Measurements from ENCODE around the gene ADAM23. TPM values are rescaled to one million over a fixed set of nuclear protein-coding genes. Genes with fewer than 3 reads are reported as not detected.

The ADAM23 gene
- total RNA-seq, 1 donor from 2014 or later, result 0.86 TPM

GRCh38 chr2:206521612-206522011 lies 78.3 kb downstream of the ADAM23 start:
- ATAC-seq (ENCODE audit: low read depth) (no peak), DNase-seq (no peak)
- ChIA-PET CTCF (no interaction called here), POLR2A (no interaction called here)
- no peak for TF ChIP-seq CTCF (IDR thresholded peaks at IDR 0.05)
- Mint-ChIP-seq H3K36me3 (ENCODE audit: low read depth) (no peaks in the 10 kb centered on the region), H3K27ac (no peak overlapping the region), H3K4me3 (no peak overlapping the region), H3K27me3 (no peaks in the 10 kb centered on the region), H3K9me3 (no peaks in the 10 kb centered on the region), H3K4me1 (no peaks in the 10 kb centered on the region)
- intact Hi-C loops (cut with micrococcal nuclease), result no loop called here

GRCh38 chr2:206526416-206526815 lies 83.1 kb downstream of the ADAM23 start:
- POLR2A ChIA-PET, result no interaction called here
- no peak overlapping the region for H3K4me3 Mint-ChIP-seq
- ATAC-seq (ENCODE audit: low read depth), result no peak
- H3K36me3 Mint-ChIP-seq (ENCODE audit: low read depth), result no peaks in the 10 kb centered on the region
- TF ChIP-seq CTCF (IDR thresholded peaks at IDR 0.05), result no peak
- DNase-seq, result no peak
- no peaks in the 10 kb centered on the region for H3K9me3 Mint-ChIP-seq
- CTCF ChIA-PET, result no interaction called here
- no peak overlapping the region for H3K27ac Mint-ChIP-seq
- H3K4me1 Mint-ChIP-seq, result no peaks in the 10 kb centered on the region
- intact Hi-C loops (cut with micrococcal nuclease), result no loop called here
- no peaks in the 10 kb centered on the region for H3K27me3 Mint-ChIP-seq

GRCh38 chr2:206527153-206527552 lies 83.8 kb downstream of the ADAM23 start:
- ATAC-seq (ENCODE audit: low read depth), result no peak
- intact Hi-C loops (cut with micrococcal nuclease), result no loop called here

GRCh38 chr2:206530727-206531126 lies 87.4 kb downstream of the ADAM23 start:
- no peaks in the 10 kb centered on the region for H3K9me3 Mint-ChIP-seq
- H3K27ac Mint-ChIP-seq, result no peak overlapping the region
- ChIA-PET CTCF (no interaction called here), POLR2A (no interaction called here)
- H3K4me1 Mint-ChIP-seq, result peaks cover 2% of the 10 kb centered on the region
- DNase-seq (no peak), ATAC-seq (ENCODE audit: low read depth) (no peak)
- TF ChIP-seq CTCF (IDR thresholded peaks at IDR 0.05), result no peak
- no peak overlapping the region for H3K4me3 Mint-ChIP-seq
- no peaks in the 10 kb centered on the region for H3K27me3 Mint-ChIP-seq
- intact Hi-C loops (cut with micrococcal nuclease), result no loop called here
- H3K36me3 Mint-ChIP-seq (ENCODE audit: low read depth), result no peaks in the 10 kb centered on the region

More at GRCh38 chr2:206527153-206527552, 83.8 kb downstream of the ADAM23 start:
- no peaks in the 10 kb centered on the region for H3K9me3 Mint-ChIP-seq
- H3K4me1 Mint-ChIP-seq, result no peaks in the 10 kb centered on the region
- DNase-seq, result no peak
- POLR2A ChIA-PET, result no interaction called here
- H3K4me3 Mint-ChIP-seq, result no peak overlapping the region
- no peaks in the 10 kb centered on the region for H3K36me3 Mint-ChIP-seq (ENCODE audit: low read depth)
- no peak for TF ChIP-seq CTCF (IDR thresholded peaks at IDR 0.05)
- CTCF ChIA-PET, result no interaction called here
- H3K27ac Mint-ChIP-seq, result no peak overlapping the region
- no peaks in the 10 kb centered on the region for H3K27me3 Mint-ChIP-seq

GRCh38 chr2:206531996-206532543 lies 88.7 kb downstream of the ADAM23 start:
- Mint-ChIP-seq H3K36me3 (ENCODE audit: low read depth) (no peaks in the 10 kb centered on the region), H3K4me3 (no peak overlapping the region), H3K9me3 (no peaks in the 10 kb centered on the region), H3K4me1 (peaks cover 2% of the 10 kb centered on the region), H3K27me3 (no peaks in the 10 kb centered on the region), H3K27ac (no peak overlapping the region)
- no peak for ATAC-seq (ENCODE audit: low read depth)
- CTCF ChIA-PET, result no interaction called here
- intact Hi-C loops (cut with micrococcal nuclease), result no loop called here
- DNase-seq, result no peak
- POLR2A ChIA-PET, result no interaction called here
- TF ChIP-seq CTCF (IDR thresholded peaks at IDR 0.05), result no peak
